GM12878 (cell line): ENCODE data around the gene TOX2. TPM values are rescaled to one million over a fixed set of nuclear protein-coding genes. Genes with fewer than 3 reads are reported as not detected.
A peak's percentile ranks its signal among the peaks of the same experiment; 100 is the strongest.

Experiments used
- ATAC-seq: fragments of 200-7000 bp; cut with Tn5 transposase; 3 replicates; pipeline ENCODE4 v1.9.1; 2020; ENCODE audit warnings: mild to moderate bottlenecking, moderate library complexity
- BruUV-seq: library from RNA; stranded (reverse); fragments of 400-500 nt; replicated peaks from 2 replicates; lab custom pipeline; 2021; lab: Mats Ljungman, UMichigan
- CTCF ChIA-PET: fragments of 300-600 bp; sonication (Branson Sonifier 250); formaldehyde crosslinking; extraction: SDS; loops from one replicate; lab custom pipeline; 2021; ENCODE audit warnings: inconsistent platforms; lab: Yijun Ruan, JAX
- POLR2A ChIA-PET: fragments of 350-600 bp; formaldehyde crosslinking; extraction: SDS; loops from one replicate; lab custom pipeline; 2021; ENCODE audit warnings: inconsistent platforms; lab: Charles Lee
- RAD21 ChIA-PET: fragments of 300-600 bp; sonication (Branson Sonifier 250); formaldehyde crosslinking; loops from one replicate; lab custom pipeline; 2023; ENCODE audit warnings: antibody characterized with exemption; ENCODE audit not compliant: unreplicated experiment; lab: Charles Lee
- SMC1A ChIA-PET: fragments of 300-600 bp; sonication (Branson Sonifier 250); formaldehyde crosslinking; loops from one replicate; lab custom pipeline; 2023; ENCODE audit not compliant: unreplicated experiment, uncharacterized antibody; lab: Charles Lee
- DNase-seq: peaks from one replicate; pipeline ENCODE4 v3.0.0-alpha.2; 2011; ENCODE audit warnings: low read depth, low spot score
- FAIRE-seq: peaks from 3 replicates; lab custom pipeline; 2011; peaks lifted over from hg19 to GRCh38; lab: Jason Lieb, UNC
- H2AFZ ChIP-seq: 2 replicates; pipeline ENCODE4 v1.6.0; 2011; ENCODE audit warnings: low read depth, low read length, control low read depth; ENCODE audit not compliant: control insufficient read depth
- H3K27ac ChIP-seq: 2 replicates; pipeline ENCODE4 v1.5.1; 2011; ENCODE audit warnings: control low read depth; ENCODE audit not compliant: control insufficient read depth, insufficient read depth
- H3K27me3 ChIP-seq, 2 experiments: replicated peaks in 1 of 2; 2 replicates each; pipeline versions ENCODE4 v1.6.0 to v1.6.1; 2011; ENCODE audit warnings: low read length in 1 of 2; ENCODE audit not compliant: control insufficient read depth in 2 of 2, insufficient read depth in 2 of 2
- H3K36me3 ChIP-seq, 2 experiments: 2 replicates each; pipeline ENCODE4 v1.5.1; 2011; ENCODE audit warnings: low read length in 1 of 2; ENCODE audit not compliant: control insufficient read depth in 2 of 2, insufficient read depth in 2 of 2
- H3K4me1 ChIP-seq: 2 replicates; pipeline ENCODE4 v1.6.1; 2011; ENCODE audit warnings: mild to moderate bottlenecking, low read length, moderate library complexity, mixed read lengths; ENCODE audit not compliant: control insufficient read depth, insufficient read depth
- H3K4me2 ChIP-seq: 2 replicates; pipeline ENCODE4 v1.6.0; 2011; ENCODE audit warnings: control low read depth; ENCODE audit not compliant: control insufficient read depth, insufficient read depth
- H3K4me3 ChIP-seq: fragments of 200-600 bp; sonication (generic); 2 replicates; pipeline ENCODE4 v1.5.1; 2016
- H3K79me2 ChIP-seq: 2 replicates; pipeline ENCODE4 v1.6.0; 2011; ENCODE audit warnings: low read length; ENCODE audit not compliant: control insufficient read depth, insufficient read depth
- H3K9ac ChIP-seq: 2 replicates; pipeline ENCODE4 v1.8.0; 2011; ENCODE audit warnings: low read length, control low read depth, mixed read lengths; ENCODE audit not compliant: control insufficient read depth, insufficient read depth
- H3K9me3 ChIP-seq: replicated peaks from 3 replicates; pipeline ENCODE4 v1.5.1; 2011; ENCODE audit warnings: mild to moderate bottlenecking, low read length; ENCODE audit not compliant: control insufficient read depth, insufficient read depth
- H4K20me1 ChIP-seq: 2 replicates; pipeline ENCODE4 v1.6.0; 2011; ENCODE audit not compliant: control insufficient read depth, insufficient read depth
- ATF7 ChIP-seq: fragments of 450-650 bp; IDR thresholded peaks from 2 replicates; pipeline ENCODE4 v1.6.1; 2016; ENCODE audit warnings: low read depth, mild to moderate bottlenecking
- NR2F1 ChIP-seq: fragments of 450-650 bp; conservative IDR thresholded peaks from 2 replicates; pipeline ENCODE4 v1.6.1; 2017; ENCODE audit warnings: mild to moderate bottlenecking
- PAX5 ChIP-seq: IDR thresholded peaks from 2 replicates; pipeline ENCODE4 v1.6.1; 2011; ENCODE audit warnings: low read depth, low read length, borderline replicate concordance
- RUNX3 ChIP-seq: IDR thresholded peaks from 2 replicates; pipeline ENCODE4 v1.6.1; 2012; ENCODE audit warnings: low read length, inconsistent platforms
- SUPT20H ChIP-seq: IDR thresholded peaks from 2 replicates; pipeline ENCODE4 v1.6.1; 2011; ENCODE audit warnings: low read depth, mild to moderate bottlenecking, low read length, moderate library complexity, borderline replicate concordance; ENCODE audit not compliant: control insufficient read depth
- whole genome bisulfite sequencing: methylation state at CpG from one replicate; pipeline ENCODE4 v1.1.6; 2016; ENCODE audit warnings: low lambda C conversion rate; ENCODE audit not compliant: insufficient replicate concordance, insufficient coverage; ENCODE audit errors: missing lambda C conversion rate; 5-methylcytosine and 5-hydroxymethylcytosine counted together
- in situ Hi-C: fragments of 300-500 bp; cut with MboI; formaldehyde crosslinking; loops from 9 replicates; pipeline ENCODE4 v1.14.3; 2018; ENCODE audit warnings: mixed read lengths
- intact Hi-C: fragments of 100-400 bp; cut with micrococcal nuclease; formaldehyde crosslinking; loops from one replicate; pipeline ENCODE4 v1.14.2; 2022; ENCODE audit not compliant: unreplicated experiment
- polyA plus RNA-seq, 11 experiments: library from polyadenylated mRNA; depleted of rRNA in 4 of 11; unstranded in 6 of 11; stranded (reverse) in 5 of 11; fragments of >200 nt; fragmentation: Nextera tagmentation in 4 of 11; fragmentation: Illumina TruSeq in 1 of 11; extraction: Ambion mirVana in 4 of 11; extraction: Trizol in 1 of 11; gene quantifications; 1 replicate in 1 of 11; 2 replicates in 10 of 11; pipeline versions ENCODE4 v1.2.1 to v1.2.3, GENCODE V29; 2011 to 2016; ENCODE audit warnings: inconsistent platforms in 2 of 11, missing spikeins in 2 of 11, low read depth in 1 of 11
- total RNA-seq, 4 experiments: library from RNA; depleted of rRNA in 3 of 4; stranded (reverse); fragments of >200 nt in 3 of 4; fragmentation: Illumina TruSeq in 1 of 4; extraction: Trizol in 1 of 4; gene quantifications; 2 replicates each; pipeline versions ENCODE4 v1.2.1 to v1.2.3, GENCODE V29; 2013 to 2021

Gene TOX2
- total and polyA plus RNA-seq, 10 of the 15 experiments (the other 5 are each of a cell fraction or from before 2014, with no cell fraction given) = 2.6 to 40.5 (median 7.9) TPM

DNA sequence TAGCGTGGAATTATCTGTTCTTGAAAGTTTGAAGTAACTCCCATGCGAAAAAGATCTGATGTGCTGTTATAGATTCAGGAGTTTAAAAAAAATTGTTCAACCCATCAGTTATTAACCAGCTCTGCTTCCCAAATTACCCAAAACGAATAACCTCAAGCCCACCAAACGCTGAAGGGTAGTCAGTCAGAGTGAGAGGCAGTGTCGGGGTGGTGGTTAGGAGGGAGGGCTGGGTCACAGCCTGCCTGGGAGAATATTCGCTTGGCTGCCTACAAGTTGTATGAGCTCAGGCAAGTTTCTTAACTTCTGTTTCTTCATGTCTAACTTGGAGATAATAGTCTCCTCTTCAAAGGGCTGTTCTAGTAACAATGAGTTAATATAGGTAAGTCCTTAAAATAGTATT is 157.7 kb downstream of the TOX2 start:
- intact Hi-C loops (no loop called here), in situ Hi-C loops (no loop called here)
- H3K4me1 ChIP-seq = peaks cover 18% of the 10 kb centered on the region
- no peak overlapping the region for H3K4me3 ChIP-seq
- ChIA-PET CTCF (interaction anchor here (1.0 to 16.0 kb wide), 6 partner anchors 8 to 322 kb away, joined by 3 to 223 read pairs (median 4); no protein-coding TSS in a partner anchor), SMC1A (interaction anchor here (0.6 to 9.8 kb wide), 17 partner anchors 8 to 336 kb away, joined by 3 to 67 read pairs (median 3); no protein-coding TSS in a partner anchor), RAD21 (interaction anchor here (0.9 to 1.8 kb wide), 11 partner anchors 8 to 615 kb away, joined by 3 to 10 read pairs (median 4); partner anchors contain the start of gene SRSF6)
- H4K20me1 ChIP-seq = no peaks in the 10 kb centered on the region
- no peaks in the 10 kb centered on the region for H3K9me3 ChIP-seq
- no peaks in the 10 kb centered on the region for H3K27me3 ChIP-seq
- no peaks in the 10 kb centered on the region for H3K79me2 ChIP-seq
- ATAC-seq = peak; percentile 56
- H3K4me2 ChIP-seq = no peak overlapping the region
- no peaks in the 10 kb centered on the region for H3K36me3 ChIP-seq
- TF ChIP-seq ATF7 = no peak
- TF ChIP-seq NR2F1 = 0 out of 2 replicates have a peak, but pooled peaks have one; percentile 19
- TF ChIP-seq PAX5 = 0 out of 2 replicates have a peak, but pooled peaks have one; percentile 41
- TF ChIP-seq SUPT20H = no peak
- peak; percentile 42 for TF ChIP-seq RUNX3
- TF ChIP-seq, all 136 proteins: peak for 3
- POLR2A ChIA-PET = interaction anchor here (0.8 to 1.3 kb wide), 3 partner anchors 155 to 392 kb away, joined by 3 to 6 read pairs (median 3); no protein-coding TSS in a partner anchor
- FAIRE-seq (no peak), DNase-seq (no peak)
- BruUV-seq = no TSS peak
- H2AFZ ChIP-seq = no peak overlapping the region
- H3K27ac ChIP-seq = no peak overlapping the region
- no peak overlapping the region for H3K9ac ChIP-seq
- 41% methylated on average over 6 of the region's 6 CpGs for WGBS
